Activated CD4-positive, alpha-beta T cell treated with anti-CD3 and anti-CD28 coated beads, Interleukin-2, amount 50 U/mL, for 24 hours (primary cell): Measurements from ENCODE around the gene COX7A2.

ENCODE experiments used
- DNase-seq, 2 donors: peaks; one replicate each; pipeline ENCODE4 v3.0.0-alpha.2; 2020; ENCODE audit warnings: low read depth in 1 of 2, low spot score in 1 of 2

The COX7A2 gene

GRCh38 chr6:75268121-75268987 lies 24.8 kb upstream of the COX7A2 start:
- no peak for DNase-seq

- DNase-seq: no peak
Measured at GRCh38 chr6:75267461-75267860, 23.9 kb upstream of the COX7A2 start.

- DNase-seq: no peak
Measured at GRCh38 chr6:75266716-75267291, 23.2 kb upstream of the COX7A2 start.

- DNase-seq: no peak
Measured at GRCh38 chr6:75263401-75263750, 19.8 kb upstream of the COX7A2 start.

GRCh38 chr6:75262716-75263400 lies 19.3 kb upstream of the COX7A2 start:
- DNase-seq: no peak

GRCh38 chr6:75261299-75261698 lies 17.7 kb upstream of the COX7A2 start:
- DNase-seq: no peak

GRCh38 chr6:75257343-75258087 lies 13.9 kb upstream of the COX7A2 start:
- no peak for DNase-seq

- no peak for DNase-seq
Measured at GRCh38 chr6:75250552-75250951, 7.0 kb upstream of the COX7A2 start.

- no peak for DNase-seq
Measured at GRCh38 chr6:75249837-75250236, 6.2 kb upstream of the COX7A2 start.

- DNase-seq: no peak
Measured at GRCh38 chr6:75246386-75246785, 2.8 kb upstream of the COX7A2 start.

- DNase-seq: no peak
Measured at GRCh38 chr6:75244063-75244584, 523 bp upstream of the COX7A2 start.

GRCh38 chr6:75236630-75237029 lies 7.0 kb downstream of the COX7A2 start:
- DNase-seq: no peak

GRCh38 chr6:75235271-75235670 lies 8.3 kb downstream of the COX7A2 start:
- DNase-seq: no peak

GRCh38 chr6:75234126-75234865 lies 9.3 kb downstream of the COX7A2 start:
- no peak for DNase-seq

- no peak for DNase-seq
Measured at GRCh38 chr6:75233092-75233615, 10.4 kb downstream of the COX7A2 start.

GRCh38 chr6:75230484-75231325 lies 12.9 kb downstream of the COX7A2 start:
- DNase-seq: no peak

GRCh38 chr6:75224303-75224926 lies 19.2 kb downstream of the COX7A2 start:
- DNase-seq: no peak

- no peak for DNase-seq
Measured at GRCh38 chr6:75223428-75223827, 20.2 kb downstream of the COX7A2 start.

GRCh38 chr6:75222261-75222660 lies 21.3 kb downstream of the COX7A2 start:
- DNase-seq: no peak
